ENCODE results near the gene KRTAP10-1.

DNA sequence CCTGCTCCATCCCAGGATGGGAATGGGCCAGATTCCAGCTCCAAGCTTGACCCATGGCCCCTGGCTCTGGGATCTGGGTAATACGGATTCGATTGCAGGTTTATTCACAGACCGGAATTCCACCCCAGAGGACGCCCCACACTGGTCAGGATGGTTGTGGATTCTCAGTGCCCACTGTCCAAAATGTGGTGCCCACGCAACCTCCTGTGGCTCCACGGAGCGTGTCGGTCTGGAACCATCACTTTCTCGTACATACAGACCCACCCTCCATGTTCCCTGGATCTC, 31.6 kb downstream of the KRTAP10-1 start:
- TF ChIP-seq, protein P1, sequence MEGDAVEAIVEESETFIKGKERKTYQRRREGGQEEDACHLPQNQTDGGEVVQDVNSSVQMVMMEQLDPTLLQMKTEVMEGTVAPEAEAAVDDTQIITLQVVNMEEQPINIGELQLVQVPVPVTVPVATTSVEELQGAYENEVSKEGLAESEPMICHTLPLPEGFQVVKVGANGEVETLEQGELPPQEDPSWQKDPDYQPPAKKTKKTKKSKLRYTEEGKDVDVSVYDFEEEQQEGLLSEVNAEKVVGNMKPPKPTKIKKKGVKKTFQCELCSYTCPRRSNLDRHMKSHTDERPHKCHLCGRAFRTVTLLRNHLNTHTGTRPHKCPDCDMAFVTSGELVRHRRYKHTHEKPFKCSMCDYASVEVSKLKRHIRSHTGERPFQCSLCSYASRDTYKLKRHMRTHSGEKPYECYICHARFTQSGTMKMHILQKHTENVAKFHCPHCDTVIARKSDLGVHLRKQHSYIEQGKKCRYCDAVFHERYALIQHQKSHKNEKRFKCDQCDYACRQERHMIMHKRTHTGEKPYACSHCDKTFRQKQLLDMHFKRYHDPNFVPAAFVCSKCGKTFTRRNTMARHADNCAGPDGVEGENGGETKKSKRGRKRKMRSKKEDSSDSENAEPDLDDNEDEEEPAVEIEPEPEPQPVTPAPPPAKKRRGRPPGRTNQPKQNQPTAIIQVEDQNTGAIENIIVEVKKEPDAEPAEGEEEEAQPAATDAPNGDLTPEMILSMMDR (IDR thresholded peaks at IDR 0.05; ENCODE audit: low read length), result no peak
- no peak for TF ChIP-seq EZH2 (IDR thresholded peaks at IDR 0.05; ENCODE audit: borderline replicate concordance, low read length)

All from OCI-LY1 (cell line).